Effector memory CD8-positive, alpha-beta T cell (primary cell): ENCODE measurements around the gene IQCE.
A peak's percentile ranks its signal among the peaks of the same experiment; 100 is the strongest.

ENCODE experiments used
- ATAC-seq: fragments of 150-1000 bp; cut with Tn5 transposase; replicated peaks from 2 replicates; pipeline ENCODE4 v1.10.0; 2021; ENCODE audit warnings: mild to moderate bottlenecking, moderate library complexity
- DNase-seq, 3 experiments: peaks; one replicate each; pipeline ENCODE4 v3.0.0; 2021
- H3K27ac Mint-ChIP-seq, 2 donors: one replicate each; pipeline ENCODE4 v1.8.0; 2022; ENCODE audit warnings: mild to moderate bottlenecking in 2 of 2, mixed read lengths in 2 of 2, moderate library complexity in 2 of 2
- H3K27me3 Mint-ChIP-seq, 2 donors: one replicate each; pipeline ENCODE4 v1.8.0; 2022; ENCODE audit warnings: mixed read lengths in 2 of 2
- H3K36me3 Mint-ChIP-seq: one replicate; pipeline ENCODE4 v1.8.0; 2022; ENCODE audit warnings: mild to moderate bottlenecking, moderate library complexity, mixed read lengths; ENCODE audit not compliant: insufficient read depth
- H3K4me1 Mint-ChIP-seq, 2 donors: one replicate each; pipeline ENCODE4 v1.8.0; 2022; ENCODE audit warnings: low read depth in 2 of 2, mixed read lengths in 2 of 2
- H3K4me3 Mint-ChIP-seq, 2 donors: one replicate each; pipeline ENCODE4 v1.8.0; 2022; ENCODE audit warnings: mild to moderate bottlenecking in 2 of 2, mixed read lengths in 2 of 2, moderate library complexity in 2 of 2
- H3K9me3 Mint-ChIP-seq, 2 donors: one replicate each; pipeline ENCODE4 v1.8.0; 2022; ENCODE audit warnings: mixed read lengths in 2 of 2

IQCE gene

DNA sequence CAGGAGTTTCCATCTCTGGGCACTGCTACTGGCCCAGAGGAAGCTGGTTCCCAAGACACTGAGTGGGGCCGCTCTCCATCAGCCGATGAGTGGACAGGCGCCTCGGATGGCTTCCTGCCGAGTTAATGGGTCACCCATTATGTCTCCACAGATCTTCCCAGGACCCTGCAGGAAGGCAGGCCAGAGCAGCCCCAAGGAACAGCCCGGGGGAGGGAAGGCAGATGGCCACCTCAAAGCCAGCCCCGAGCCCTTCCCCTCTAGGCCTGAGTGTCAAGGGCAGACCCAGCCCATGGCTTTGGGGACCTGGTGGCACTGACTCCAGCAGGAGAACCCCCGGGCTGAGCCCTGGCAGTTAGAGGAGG, 42.6 kb upstream of the IQCE start:
- H3K4me3 Mint-ChIP-seq: no peak overlapping the region
- ATAC-seq (no peak), DNase-seq (no peak)
- peaks cover 15 to 36% of the 10 kb centered on the region in 2 donors for H3K4me1 Mint-ChIP-seq
- H3K27me3 Mint-ChIP-seq: no peaks in the 10 kb centered on the region
- peaks cover 24% of the 10 kb centered on the region for H3K36me3 Mint-ChIP-seq
- peak overlapping the region in 1 of 2 donors; percentile 49 for H3K27ac Mint-ChIP-seq
- H3K9me3 Mint-ChIP-seq: no peaks in the 10 kb centered on the region

DNA sequence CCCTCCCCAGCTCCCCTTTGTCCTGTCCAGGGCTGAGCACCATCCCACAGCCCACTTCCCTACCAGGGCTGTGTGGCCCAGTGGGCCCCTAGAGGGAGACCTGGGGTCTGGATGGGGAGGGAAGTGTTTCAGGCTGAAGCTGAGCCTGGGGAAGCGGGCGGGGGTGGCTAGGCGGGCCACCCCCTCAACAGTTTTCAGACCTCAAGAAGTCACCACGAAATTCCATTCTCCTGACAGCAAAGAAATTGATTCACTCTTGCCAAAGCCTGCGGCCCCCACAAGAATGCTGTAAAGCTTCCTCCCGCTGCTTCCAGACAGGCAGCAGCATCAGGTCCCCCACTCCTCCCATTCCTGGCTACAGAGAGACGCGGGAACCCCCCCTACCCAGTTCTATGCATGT, 41.8 kb upstream of the IQCE start:
- DNase-seq: no peak
- H3K27ac Mint-ChIP-seq: peak overlapping the region in 1 of 2 donors; percentile 85

GRCh38 chr7:2517678-2518507, 40.9 kb upstream of the IQCE start:
- H3K4me3 Mint-ChIP-seq: peak overlapping the region; percentile 75 to 78
- H3K4me1 Mint-ChIP-seq: peaks cover 14 to 35% of the 10 kb centered on the region in 2 donors
- H3K36me3 Mint-ChIP-seq: peaks cover 34% of the 10 kb centered on the region
- H3K27ac Mint-ChIP-seq: peak overlapping the region in 1 of 2 donors; percentile 85
- H3K9me3 Mint-ChIP-seq: no peaks in the 10 kb centered on the region
- no peak for DNase-seq
- no peaks in the 10 kb centered on the region for H3K27me3 Mint-ChIP-seq
- ATAC-seq: no peak

More for the DNA sequence above, 41.8 kb upstream of the IQCE start:
- H3K36me3 Mint-ChIP-seq: peaks cover 32% of the 10 kb centered on the region
- no peaks in the 10 kb centered on the region for H3K9me3 Mint-ChIP-seq
- no peak for ATAC-seq
- H3K4me3 Mint-ChIP-seq: no peak overlapping the region
- H3K4me1 Mint-ChIP-seq: peaks cover 16 to 36% of the 10 kb centered on the region in 2 donors
- H3K27me3 Mint-ChIP-seq: no peaks in the 10 kb centered on the region

DNA sequence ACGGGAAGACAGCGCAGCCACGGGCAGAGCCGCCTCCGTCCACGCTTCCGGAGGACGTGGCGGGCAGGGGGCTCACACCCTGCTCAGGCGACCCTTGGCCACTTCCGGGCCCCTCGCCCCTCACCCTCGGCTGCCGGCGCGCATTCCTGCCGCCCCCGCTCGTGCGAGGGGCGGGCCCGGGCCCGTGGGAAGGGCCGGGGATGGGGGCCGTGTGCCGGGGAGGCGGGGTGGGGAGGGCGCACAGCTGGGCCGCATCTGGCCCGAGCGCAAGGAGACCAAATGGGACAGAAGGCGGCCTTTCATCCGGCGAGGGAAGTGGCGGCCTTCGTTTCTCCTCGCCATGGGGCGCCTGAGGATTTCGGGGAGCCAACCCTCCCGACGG, 40.1 kb upstream of the IQCE start:
- ATAC-seq (no peak), DNase-seq (no peak)
- H3K27ac Mint-ChIP-seq: peak overlapping the region in 1 of 2 donors; percentile 85
- H3K4me3 Mint-ChIP-seq: peak overlapping the region; percentile 75 to 78
- H3K27me3 Mint-ChIP-seq: no peaks in the 10 kb centered on the region
- H3K36me3 Mint-ChIP-seq: peaks cover 42% of the 10 kb centered on the region
- H3K4me1 Mint-ChIP-seq: peaks cover 14 to 31% of the 10 kb centered on the region in 2 donors
- no peaks in the 10 kb centered on the region for H3K9me3 Mint-ChIP-seq

- Mint-ChIP-seq H3K9me3 (no peaks in the 10 kb centered on the region), H3K36me3 (peaks cover 48% of the 10 kb centered on the region)
- ATAC-seq: peak; percentile 68
These were observed 39.5 kb upstream of the IQCE start, which contains the start of gene LFNG for GRCh38 chr7:2519119-2519930. Gene LFNG (plus strand): TSS chr7:2519774. CDS start chr7:2519862, 88 bp downstream.

GRCh38 chr7:2520131-2520760, 38.5 kb upstream of the IQCE start:
- Mint-ChIP-seq H3K27ac (peak overlapping the region; percentile 85 to 97), H3K27me3 (no peaks in the 10 kb centered on the region), H3K4me3 (peak overlapping the region; percentile 95 to 98), H3K4me1 (peaks cover 14 to 31% of the 10 kb centered on the region in 2 donors), H3K9me3 (no peaks in the 10 kb centered on the region), H3K36me3 (peaks cover 57% of the 10 kb centered on the region)
- DNase-seq (no peak), ATAC-seq (no peak)

More at GRCh38 chr7:2519119-2519930, 39.5 kb upstream of the IQCE start, which contains the start of gene LFNG:
- Mint-ChIP-seq H3K4me3 (peak within 1 kb of the TSS; percentile 95 to 98), H3K27me3 (no peaks in the 10 kb centered on the region), H3K4me1 (peaks cover 14 to 31% of the 10 kb centered on the region in 2 donors), H3K27ac (peak within 1 kb of the TSS; percentile 85 to 97)
- DNase-seq: peak; percentile 67 to 79 (median 69)

- ATAC-seq (no peak), DNase-seq (no peak)
- Mint-ChIP-seq H3K27me3 (no peaks in the 10 kb centered on the region), H3K9me3 (no peaks in the 10 kb centered on the region), H3K4me3 (peak overlapping the region; percentile 95 to 98), H3K4me1 (peaks cover 16 to 34% of the 10 kb centered on the region in 2 donors), H3K27ac (peak overlapping the region; percentile 85 to 97), H3K36me3 (peaks cover 60% of the 10 kb centered on the region)
These were observed 38.0 kb upstream of the IQCE start for GRCh38 chr7:2520761-2521290.

GRCh38 chr7:2521341-2521745, 37.4 kb upstream of the IQCE start:
- Mint-ChIP-seq H3K4me1 (peaks cover 18 to 38% of the 10 kb centered on the region in 2 donors), H3K4me3 (peak overlapping the region; percentile 95 to 98), H3K27ac (peak overlapping the region; percentile 91 to 97), H3K27me3 (no peaks in the 10 kb centered on the region), H3K9me3 (no peaks in the 10 kb centered on the region), H3K36me3 (peaks cover 65% of the 10 kb centered on the region)
- ATAC-seq: no peak
- DNase-seq: no peak

GRCh38 chr7:2521952-2522591, 36.7 kb upstream of the IQCE start:
- peaks cover 73% of the 10 kb centered on the region for H3K36me3 Mint-ChIP-seq
- ATAC-seq: peak; percentile 68
- peak; percentile 63 to 74 (median 72) for DNase-seq
- no peaks in the 10 kb centered on the region for H3K9me3 Mint-ChIP-seq
- H3K4me1 Mint-ChIP-seq: peaks cover 20 to 41% of the 10 kb centered on the region in 2 donors
- peak overlapping the region; percentile 95 to 98 for H3K4me3 Mint-ChIP-seq
- no peaks in the 10 kb centered on the region for H3K27me3 Mint-ChIP-seq
- peak overlapping the region; percentile 91 to 97 for H3K27ac Mint-ChIP-seq

DNA sequence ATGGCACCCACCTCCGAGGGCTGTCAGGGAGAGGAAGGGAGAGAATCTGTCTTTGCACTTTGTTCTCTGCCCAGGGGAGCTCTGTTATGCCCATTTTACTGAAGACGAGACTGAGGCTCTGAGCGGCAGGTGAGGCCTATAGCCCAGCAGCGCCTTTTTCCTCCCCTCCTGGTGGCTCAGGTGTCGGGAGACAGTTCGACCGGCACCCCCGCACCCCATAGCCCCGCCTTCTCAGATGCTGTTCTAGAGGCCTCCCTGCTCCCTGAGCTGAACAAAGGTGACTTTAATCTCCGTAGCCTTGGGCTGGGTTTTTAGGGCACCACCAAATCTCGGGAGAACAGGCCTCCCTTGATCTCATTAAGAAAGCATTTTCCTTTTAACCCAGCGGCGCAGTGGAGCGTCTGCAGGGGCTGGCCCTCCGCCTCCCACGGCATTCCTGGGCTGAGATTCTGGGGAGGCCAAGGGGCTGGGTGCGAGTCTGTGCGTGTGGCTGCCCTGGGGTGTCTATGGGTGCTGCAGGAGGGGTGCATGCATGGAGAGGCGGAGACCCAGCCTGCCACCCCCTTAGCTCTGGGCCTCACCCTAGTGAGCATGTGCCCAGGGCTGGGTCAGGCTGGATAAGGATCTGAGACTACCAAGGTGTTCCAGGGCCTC, 35.9 kb upstream of the IQCE start:
- Mint-ChIP-seq H3K4me3 (peak overlapping the region; percentile 95 to 98), H3K27ac (peak overlapping the region; percentile 91 to 97), H3K4me1 (peaks cover 26 to 43% of the 10 kb centered on the region in 2 donors), H3K36me3 (peaks cover 78% of the 10 kb centered on the region), H3K27me3 (no peaks in the 10 kb centered on the region), H3K9me3 (no peaks in the 10 kb centered on the region)
- DNase-seq: no peak
- ATAC-seq: no peak

DNA sequence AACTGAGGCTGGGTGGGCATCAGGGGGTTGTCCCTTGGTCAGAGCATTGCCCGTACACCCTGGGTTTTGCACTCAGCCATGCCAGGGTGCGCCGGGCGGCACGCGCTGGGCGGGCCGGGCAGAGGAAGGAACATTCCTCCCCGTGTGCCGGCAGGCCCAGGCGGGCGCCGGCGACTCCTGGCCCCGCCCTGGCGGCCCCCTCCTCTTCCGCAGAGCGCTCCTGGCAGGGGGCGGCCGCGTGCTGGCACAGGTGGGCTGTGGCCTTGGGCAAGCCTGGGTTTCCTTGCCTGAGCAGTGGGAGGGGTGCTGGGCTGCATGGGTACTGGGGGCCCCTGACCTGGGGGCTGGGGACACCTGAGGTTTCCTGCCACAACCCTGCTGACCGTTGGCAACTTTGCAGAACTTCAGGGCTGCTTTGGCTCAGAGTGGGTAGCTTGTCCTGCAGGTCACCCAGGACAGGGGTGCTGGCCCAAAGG, 35.3 kb upstream of the IQCE start:
- no peak for ATAC-seq
- Mint-ChIP-seq H3K9me3 (no peaks in the 10 kb centered on the region), H3K27me3 (no peaks in the 10 kb centered on the region), H3K27ac (peak overlapping the region; percentile 91 to 97), H3K4me1 (peaks cover 32 to 44% of the 10 kb centered on the region in 2 donors), H3K4me3 (peak overlapping the region; percentile 95 to 98), H3K36me3 (peaks cover 81% of the 10 kb centered on the region)
- no peak for DNase-seq
